KBM-7 (cell line): ENCODE measurements around the gene KCNQ4.

Experiments
- DNase-seq: peaks from one replicate; pipeline ENCODE4 v3.0.0-alpha.2; 2015
- in situ Hi-C: fragments of 300-500 bp; cut with MboI; formaldehyde crosslinking; loops from 2 replicates; pipeline ENCODE4 v1.14.3; 2020; ENCODE audit warnings: low sequenced_read_pairs, low pct_unique_long_range_greater_than_20kb, mixed read lengths

KCNQ4 gene

DNA sequence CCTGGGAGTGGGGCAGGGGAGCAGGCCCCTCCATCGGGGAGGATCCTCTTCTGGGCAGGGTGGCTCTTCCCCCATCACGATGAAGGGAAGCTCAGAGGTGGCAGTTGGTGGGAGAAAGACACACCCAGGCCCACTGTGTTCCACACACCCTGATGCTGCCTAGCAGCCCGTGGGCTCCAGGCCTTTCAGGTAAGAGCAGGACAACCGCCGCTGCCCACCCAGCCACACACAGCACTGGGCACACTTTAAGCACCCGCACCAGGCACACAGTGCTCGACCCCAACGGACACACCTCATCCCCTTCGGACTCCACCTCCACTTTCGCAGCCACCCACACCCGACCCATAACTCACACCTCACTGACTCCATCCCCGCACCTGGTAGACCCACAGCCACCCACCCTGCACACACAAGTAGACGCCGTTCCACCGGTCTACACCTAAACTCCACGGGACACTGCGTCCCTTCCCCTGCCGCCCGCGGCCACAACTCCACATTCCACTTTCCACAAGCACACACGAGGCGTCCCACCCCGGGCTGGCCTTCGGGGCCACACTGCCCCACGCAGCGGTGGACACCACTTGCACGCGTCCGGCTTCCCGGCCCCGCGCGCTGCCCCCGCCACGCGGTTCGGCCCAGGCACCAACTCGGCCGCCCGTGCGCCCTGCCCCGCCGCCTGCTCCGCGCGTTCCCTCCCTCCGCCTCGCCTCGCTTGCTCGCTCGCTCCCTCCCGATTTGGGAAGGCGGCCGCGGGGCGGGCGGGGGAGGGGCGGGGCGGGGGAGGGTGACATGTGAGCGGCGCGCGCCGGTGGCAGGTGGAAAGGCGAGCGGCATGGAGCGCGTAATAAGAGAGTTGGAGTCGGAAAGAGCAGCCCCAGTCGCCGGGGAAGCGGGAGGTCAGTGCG is at the start of gene KCNQ4:
KCNQ4 (plus strand) TSS at position 787 of the 905 bp plus-strand sequence. CDS start 307 bp downstream, outside the sequence.
- no peak for DNase-seq
- in situ Hi-C loops = no loop called here

DNA sequence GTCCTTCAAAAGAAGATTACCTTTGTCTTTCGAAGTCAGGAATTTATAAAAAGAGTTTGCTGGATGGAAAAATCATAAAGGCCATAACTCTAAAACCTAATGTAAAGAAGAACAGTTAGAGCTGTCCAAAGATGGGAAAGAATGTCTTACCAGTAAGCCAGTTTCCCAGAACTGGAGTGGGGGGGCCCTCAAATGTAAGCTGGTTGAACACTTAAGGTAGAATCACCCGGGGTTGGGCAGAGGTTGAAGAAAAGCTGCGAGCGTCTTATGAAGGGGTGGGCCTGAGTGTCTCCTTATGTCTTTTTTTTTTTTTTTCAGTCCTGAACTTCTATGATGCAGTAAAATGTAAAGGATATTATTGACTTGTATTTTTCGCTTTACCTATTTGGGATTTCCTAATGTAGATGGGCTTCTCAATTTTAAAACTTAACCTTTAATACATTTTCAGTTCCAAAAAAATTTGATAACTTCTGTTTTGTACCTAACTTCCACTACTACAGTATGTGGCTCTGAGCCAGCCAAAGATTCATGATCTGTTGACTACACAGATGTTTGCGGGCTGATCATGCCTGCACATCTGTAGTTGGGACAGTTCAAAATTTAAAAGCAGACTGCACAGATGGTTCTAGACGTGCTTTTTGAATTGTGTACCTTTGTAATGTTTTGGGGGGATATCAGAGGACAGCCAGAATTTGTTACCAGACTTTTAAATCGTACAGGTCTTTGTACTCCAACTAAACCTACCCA is 48.5 kb upstream of the KCNQ4 start:
- in situ Hi-C loops = loop anchor here (25.0 kb wide), 1 partner anchor 98 kb away; no protein-coding TSS in a partner anchor
- DNase-seq = no peak

DNA sequence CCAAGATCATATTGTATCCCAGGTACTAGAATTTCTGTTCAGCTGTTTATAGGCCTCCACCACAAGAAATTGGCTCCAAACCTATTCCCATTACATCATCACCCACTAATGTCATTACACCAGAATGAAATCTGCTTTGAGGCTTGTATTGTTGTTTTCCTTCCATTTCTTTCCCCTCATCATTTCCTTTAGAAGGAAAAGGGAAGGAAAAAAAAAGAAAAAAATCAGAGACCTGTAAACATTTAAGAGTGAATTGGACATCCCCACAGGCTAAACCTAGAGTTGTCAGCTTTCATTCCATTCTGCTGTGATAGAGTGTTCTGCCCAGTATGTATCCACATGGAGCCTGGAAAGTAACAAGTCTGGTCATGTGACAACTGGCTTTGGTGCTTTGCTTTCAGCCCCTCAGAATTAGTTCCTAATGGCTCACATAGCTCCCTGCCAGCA is 47.5 kb upstream of the KCNQ4 start:
- DNase-seq = peak; percentile 12
- in situ Hi-C loops = loop anchor here (25.0 kb wide), 1 partner anchor 99 kb away; no protein-coding TSS in a partner anchor

DNA sequence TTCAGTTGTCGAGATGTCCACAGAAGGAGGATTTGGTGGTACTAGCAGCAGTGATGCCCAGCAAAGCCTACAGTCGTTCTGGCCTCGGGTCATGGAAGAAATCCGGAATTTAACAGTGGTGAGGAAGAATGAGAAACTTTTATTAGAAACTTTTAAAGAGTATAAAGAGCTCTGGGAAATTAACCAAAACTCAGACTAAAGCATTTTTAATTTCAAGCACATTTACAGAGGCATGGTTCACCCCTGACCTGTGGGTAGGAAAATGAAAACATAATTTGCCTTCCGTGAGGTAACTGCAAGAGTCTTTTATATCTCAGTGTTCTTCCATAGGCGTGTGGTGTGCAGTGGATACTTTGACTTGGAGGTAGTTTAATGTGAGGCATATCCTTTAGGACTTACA is 44.8 kb upstream of the KCNQ4 start:
- in situ Hi-C loops = loop anchor here (25.0 kb wide), 1 partner anchor 102 kb away; no protein-coding TSS in a partner anchor
- DNase-seq = no peak

DNA sequence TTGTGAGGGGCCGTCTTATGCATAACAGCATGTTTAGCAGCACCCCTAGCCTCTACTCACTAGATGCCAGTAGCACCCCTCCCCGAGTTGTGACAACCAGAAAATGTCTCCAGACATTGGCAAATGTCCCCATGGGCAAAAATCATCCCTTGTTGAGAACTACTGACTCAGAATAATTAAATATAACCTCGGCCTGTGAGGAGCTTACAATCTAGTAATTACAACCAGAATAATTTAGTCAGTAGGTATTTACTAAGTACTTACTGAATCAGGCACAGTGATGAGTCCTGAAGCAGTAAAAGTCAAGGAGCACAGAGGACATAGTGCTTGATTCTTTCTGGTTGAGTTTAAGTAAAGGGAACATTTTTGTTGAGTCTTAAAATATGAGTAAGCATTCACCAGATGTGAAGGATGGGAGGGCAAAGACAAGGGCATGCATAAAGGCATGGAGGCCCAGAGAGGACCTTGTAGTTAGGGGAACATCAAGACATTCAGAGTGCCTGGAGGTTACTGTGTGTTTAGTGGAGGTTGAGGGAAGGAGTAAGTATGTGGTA is 44.1 kb upstream of the KCNQ4 start:
- no peak for DNase-seq
- in situ Hi-C loops = loop anchor here (25.0 kb wide), 1 partner anchor 102 kb away; no protein-coding TSS in a partner anchor

DNA sequence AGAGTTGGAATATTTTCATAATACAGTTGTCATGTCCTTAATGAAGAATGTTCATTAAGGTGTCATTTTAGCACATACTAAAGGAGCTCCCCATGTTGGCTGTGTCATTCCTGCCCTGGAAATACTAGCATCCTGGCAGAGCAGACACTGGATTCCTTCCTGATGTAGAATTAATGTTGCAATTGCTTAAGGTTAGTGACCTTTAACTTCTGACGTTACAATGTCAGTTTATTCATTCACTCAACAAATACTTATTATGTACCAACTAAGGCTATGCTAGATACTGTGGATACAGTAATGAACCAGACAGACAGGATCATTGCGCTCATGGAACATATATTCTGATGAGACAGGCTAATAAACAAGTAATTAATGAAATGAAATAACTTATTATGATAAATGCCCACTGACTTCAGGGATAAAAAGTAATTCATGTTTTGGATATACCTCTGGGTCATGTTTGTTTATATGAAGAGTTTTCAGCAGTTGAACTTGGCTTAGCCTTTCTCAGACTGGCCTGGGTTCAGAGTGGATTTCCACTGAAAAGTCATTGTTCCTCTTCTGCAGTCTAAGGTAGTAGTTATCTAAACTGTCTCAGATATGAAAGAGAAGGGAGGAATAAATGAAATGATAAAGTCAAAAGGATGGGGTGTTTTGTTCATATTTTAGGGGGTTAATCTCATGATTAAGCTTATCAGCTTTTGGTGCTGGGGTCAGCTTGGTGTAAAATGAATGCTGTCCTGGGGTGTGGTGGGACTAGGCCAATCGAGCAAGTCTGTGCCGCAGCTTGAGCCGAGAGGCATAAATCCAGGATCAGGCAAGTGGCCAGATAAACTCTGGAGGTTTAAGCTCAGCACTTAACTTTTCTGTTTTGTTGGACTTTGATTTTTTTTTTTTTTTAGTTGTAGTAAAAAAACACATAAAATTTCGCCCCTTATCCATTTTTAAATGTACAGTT is 43.3 kb upstream of the KCNQ4 start:
- no peak for DNase-seq
- in situ Hi-C loops = loop anchor here (25.0 kb wide), 1 partner anchor 103 kb away; no protein-coding TSS in a partner anchor

DNA sequence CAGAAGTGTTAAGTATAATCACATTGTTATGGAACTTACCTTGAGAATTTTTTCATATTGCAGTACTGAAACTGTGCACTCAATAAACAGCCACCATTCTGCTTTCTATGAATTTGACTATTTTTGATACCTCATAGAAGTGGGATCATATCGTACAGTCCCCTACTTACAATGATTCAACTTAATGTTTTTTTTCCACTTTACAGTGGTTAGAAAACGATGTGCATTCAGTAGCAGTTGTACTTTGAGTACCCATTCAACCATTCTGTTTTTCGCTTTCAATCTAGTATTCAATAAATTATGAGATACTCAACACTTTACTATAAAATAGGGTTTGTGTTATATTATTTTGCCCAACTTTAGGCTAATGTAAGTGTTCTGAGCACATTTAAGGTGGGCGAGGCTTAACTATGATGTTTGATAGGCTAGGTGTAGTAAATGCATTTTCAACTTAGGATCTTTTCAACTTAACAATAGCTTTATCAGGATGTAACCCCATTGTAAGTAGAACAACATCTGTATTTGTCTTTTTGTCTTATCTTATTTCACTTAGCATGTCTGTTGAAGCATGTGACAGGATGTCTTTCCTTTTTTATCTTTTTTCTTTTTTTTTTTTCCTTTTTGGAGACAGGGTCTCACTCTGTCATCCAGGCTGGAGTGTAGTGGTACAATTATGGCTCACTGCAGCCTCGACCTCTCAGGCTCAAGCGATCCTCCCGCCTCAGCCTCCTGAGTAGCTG is 42.4 kb upstream of the KCNQ4 start:
- no peak for DNase-seq
- in situ Hi-C loops = loop anchor here (25.0 kb wide), 1 partner anchor 104 kb away; no protein-coding TSS in a partner anchor

DNA sequence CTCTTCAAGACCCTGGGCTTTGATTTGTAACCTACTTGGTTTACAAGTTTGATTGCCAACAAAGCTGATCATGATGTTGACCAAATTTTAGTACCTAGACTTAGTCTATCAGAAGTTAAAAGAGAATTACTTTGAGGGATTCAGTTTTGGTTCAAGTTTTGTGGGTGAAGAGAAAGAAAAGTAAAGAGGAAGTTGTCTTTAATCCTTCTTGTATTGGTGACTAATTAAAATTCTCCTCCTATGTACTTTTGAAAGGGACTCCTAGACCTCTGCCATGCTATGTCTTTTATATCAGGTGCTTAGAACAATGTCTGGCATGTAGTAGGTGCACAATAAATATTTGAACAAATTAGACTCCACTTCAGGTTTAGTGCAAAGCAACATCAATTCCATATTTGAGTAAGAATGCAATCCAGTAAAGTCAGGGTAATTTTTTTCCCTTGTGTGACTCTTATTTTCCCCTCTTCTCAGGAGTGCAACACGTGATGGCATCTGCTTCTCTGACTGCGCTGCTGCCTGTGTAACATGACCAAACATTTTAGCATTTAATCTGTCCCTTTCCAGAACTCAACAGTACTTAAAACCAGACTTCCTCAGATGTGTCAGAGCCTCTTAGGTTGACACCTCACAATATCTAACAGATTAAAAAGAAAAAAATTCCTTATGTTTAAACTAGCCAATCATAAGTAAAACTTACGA is 41.1 kb upstream of the KCNQ4 start:
- in situ Hi-C loops = loop anchor here (25.0 kb wide), 1 partner anchor 105 kb away; no protein-coding TSS in a partner anchor
- peak; percentile 21 for DNase-seq

DNA sequence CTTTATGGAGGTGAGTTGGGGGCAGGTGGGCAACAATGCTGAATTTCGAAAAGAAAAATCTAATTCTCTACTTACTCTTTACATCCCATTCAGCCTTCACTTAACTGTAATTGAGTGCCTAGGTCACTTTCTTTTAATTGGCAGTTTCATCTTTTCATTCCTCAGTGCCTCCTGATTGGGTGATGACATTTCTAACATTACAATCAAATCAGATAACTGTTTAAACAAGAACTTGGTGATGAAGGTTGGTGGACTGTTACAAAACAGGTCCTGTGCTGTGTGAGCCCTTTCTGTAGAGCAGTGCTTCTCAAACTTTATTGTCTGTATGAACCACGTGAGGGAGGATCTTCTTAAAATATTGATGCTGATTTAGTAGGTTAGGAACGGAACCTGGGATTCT is 40.1 kb upstream of the KCNQ4 start:
- in situ Hi-C loops = loop anchor here (25.0 kb wide), 1 partner anchor 106 kb away; no protein-coding TSS in a partner anchor
- DNase-seq = no peak

DNA sequence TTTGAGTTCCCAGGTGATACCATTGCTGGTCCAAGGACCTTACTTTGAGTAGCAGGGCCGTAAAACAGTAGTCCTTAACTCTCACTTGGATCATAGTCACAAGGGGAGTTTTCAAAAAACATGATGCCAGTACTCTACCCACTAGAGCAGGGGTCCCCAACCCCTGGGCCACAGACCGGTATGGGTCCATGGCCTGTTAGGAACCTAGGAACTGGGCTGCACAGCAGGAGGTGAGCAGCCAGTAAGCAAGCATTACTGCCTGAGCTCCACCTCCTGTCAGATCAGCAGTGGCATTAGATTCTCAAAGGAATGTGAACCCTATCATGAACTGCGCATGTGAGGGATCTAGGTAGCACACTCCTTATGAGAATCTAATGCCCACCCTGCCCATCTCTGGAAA is 39.7 kb upstream of the KCNQ4 start:
- in situ Hi-C loops = loop anchor here (25.0 kb wide), 1 partner anchor 107 kb away; no protein-coding TSS in a partner anchor
- DNase-seq = no peak

DNA sequence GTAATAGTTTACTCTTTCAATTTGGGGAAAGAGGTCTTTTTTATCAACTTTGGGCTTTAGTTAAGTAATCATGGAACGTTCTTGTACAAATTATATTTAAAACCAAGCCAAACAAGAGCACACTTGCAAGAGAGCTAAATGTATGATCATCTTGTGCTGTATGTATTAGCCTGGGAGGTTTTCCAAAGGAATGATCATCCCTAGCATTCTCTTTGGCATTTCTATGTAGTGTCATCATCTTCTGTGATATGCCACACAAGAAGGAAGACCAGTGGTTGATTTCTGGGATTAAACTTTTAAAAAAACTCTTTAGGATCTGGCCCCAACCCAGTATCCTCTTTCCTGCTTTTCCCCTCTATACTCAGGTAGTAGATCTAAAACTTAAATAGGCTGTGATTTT is 38.4 kb upstream of the KCNQ4 start:
- in situ Hi-C loops = loop anchor here (25.0 kb wide), 1 partner anchor 108 kb away; no protein-coding TSS in a partner anchor
- no peak for DNase-seq

DNA sequence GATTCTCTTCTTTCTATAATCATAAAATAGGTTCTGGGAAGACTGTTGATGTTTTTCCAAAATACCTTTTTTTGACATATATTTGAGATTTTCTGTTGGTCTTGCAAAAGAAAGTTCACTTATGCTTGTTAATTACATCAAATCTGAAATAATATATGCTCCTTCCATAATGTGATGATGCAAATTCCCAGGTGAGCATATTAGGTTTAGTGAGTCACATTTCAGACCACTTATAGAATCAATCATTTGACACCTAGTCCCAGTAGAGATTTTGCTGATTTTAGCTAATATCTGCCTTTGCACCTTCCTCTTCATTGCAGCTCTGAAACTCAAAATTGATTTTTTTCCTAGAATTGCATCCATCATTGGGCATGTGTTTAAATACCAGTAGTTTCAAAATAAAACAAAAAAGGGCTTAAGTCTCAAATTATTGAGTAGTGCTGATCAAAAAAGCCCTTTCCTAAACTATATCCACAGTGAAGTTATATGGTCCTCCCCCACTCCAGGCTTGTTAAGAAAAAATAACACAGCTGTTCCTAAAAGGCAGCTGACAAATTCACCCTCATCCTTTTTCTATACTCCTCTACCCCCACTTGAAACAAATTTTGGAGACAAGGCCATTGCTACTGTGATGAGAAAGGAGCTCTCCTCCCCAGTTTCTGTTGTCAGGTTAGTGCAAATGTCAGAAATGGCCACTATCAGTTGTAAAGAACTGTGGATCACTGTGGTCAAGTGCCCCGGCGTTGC is 37.1 kb upstream of the KCNQ4 start:
- no peak for DNase-seq
- in situ Hi-C loops = loop anchor here (25.0 kb wide), 1 partner anchor 109 kb away; no protein-coding TSS in a partner anchor

DNA sequence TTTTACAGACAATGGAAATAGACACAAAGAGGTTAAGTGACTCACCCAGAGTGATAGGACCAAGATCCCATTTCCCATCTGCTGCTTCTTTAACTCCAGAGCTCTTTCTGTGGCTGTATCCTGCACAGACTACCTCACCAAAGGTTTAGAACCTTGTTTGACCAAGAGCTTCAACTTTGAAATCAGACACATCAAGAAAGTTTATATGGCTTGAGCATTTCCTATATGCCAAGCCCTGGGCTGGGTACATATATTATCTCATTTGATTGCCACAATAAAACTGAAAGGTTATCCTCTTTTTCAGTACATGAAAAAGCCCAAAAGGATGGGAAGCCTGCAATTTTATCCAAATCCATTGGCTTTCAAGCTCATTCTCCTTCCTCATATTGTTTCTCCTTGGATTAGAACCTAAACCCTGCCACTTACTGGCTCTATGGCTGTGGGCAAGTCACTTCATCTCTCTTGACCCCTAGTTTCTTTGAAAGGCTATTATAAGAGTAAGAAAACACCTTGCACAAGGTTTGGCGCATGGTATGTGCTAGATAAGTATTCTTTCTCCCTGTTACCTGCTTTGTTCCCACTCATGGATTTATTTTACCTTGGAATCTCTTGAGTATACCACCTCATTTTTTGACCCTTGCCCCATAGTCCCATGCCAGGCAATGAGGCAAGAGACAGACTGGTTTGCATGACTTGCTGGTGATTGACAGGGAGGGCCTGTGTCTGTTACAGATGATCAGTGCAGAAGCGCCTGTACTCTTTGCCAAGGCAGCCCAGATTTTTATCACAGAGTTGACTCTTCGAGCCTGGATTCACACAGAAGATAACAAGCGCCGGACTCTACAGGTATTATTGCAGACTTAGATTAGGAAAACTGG is 34.5 kb upstream of the KCNQ4 start:
- in situ Hi-C loops = loop anchor here (25.0 kb wide), 1 partner anchor 112 kb away; no protein-coding TSS in a partner anchor
- no peak for DNase-seq

DNA sequence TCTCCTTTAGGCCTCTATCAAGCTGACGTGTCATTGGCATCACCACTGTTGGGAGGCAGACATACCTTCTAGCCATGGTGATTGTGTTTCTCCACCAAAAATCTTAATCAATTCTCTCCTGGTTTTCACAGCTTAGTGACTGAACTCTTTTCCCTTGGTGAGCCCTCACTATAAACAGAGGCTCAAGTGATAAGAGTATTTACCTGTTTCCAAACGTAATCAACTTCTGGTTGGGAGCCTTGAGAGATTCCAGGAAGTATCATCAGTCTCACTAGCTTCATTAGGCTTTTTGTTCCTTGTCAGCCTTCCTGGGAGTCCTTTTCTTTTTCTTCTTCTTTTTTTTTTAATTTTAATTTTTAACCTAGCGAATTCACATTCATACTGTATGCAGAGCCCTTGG is 33.8 kb upstream of the KCNQ4 start:
- in situ Hi-C loops = loop anchor here (25.0 kb wide), 1 partner anchor 113 kb away; no protein-coding TSS in a partner anchor
- DNase-seq = no peak

DNA sequence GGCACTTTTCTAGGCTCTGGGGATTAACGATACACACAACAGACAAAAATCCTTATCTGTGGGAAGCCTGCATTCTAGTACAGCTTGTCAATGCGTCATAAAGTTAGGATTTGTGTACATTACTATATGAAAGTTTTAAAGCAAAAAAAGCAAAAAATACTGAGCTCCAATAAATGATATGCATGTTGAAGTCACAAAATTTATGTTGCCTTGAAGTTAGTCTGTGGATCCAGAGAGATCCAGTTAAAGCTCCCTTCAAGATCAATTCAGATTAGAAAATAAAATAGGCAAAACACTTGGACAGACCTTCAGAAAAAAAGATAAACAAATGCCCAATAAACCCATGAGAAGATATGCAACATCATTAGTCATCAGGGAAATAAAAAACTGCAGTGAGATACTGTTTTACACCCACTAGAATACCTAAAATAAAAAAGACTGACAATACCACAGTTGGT is 33.1 kb upstream of the KCNQ4 start:
- no peak for DNase-seq
- in situ Hi-C loops = no loop called here
